HEK293T (cell line): ENCODE data around the gene NMT2.

Experiments
- BHLHE40 ChIP-seq: fragments of 450-650 bp; IDR thresholded peaks from 2 replicates; pipeline ENCODE4 v1.6.1; 2016; ENCODE audit warnings: mild to moderate bottlenecking, moderate library complexity, borderline replicate concordance
- ELF4 ChIP-seq: fragments of 450-650 bp; IDR thresholded peaks from 2 replicates; pipeline ENCODE4 v1.6.1; 2017; ENCODE audit warnings: antibody characterized with exemption
- FOXK2 ChIP-seq: fragments of 450-650 bp; IDR thresholded peaks from 2 replicates; pipeline ENCODE4 v1.6.1; 2016; ENCODE audit warnings: mild to moderate bottlenecking
- L3MBTL2 ChIP-seq: fragments of 450-650 bp; conservative IDR thresholded peaks from 2 replicates; pipeline ENCODE4 v1.6.1; 2016; ENCODE audit warnings: mild to moderate bottlenecking
- PKNOX1 ChIP-seq: fragments of 450-650 bp; IDR thresholded peaks from 2 replicates; pipeline ENCODE4 v1.6.1; 2016
- SP1 ChIP-seq: fragments of 450-650 bp; IDR thresholded peaks from 2 replicates; pipeline ENCODE4 v1.6.1; 2017
- SUZ12 ChIP-seq: fragments of 450-650 bp; IDR thresholded peaks from 2 replicates; pipeline ENCODE4 v1.6.1; 2016; ENCODE audit warnings: mild to moderate bottlenecking

GRCh38 chr10:15059914-15060313, 108.6 kb downstream of the NMT2 start:
- TF ChIP-seq BHLHE40 (no peak), SUZ12 (no peak), SP1 (no peak), L3MBTL2 (no peak), ELF4 (no peak), PKNOX1 (no peak), FOXK2 (no peak)
